CD8-positive, alpha-beta memory T cell (primary cell): Measurements from ENCODE around the gene DSCAM. TPM values are rescaled to one million over a fixed set of nuclear protein-coding genes. Genes with fewer than 3 reads are reported as not detected.

Experiments used
- CTCF ChIA-PET: fragments of 350-600 bp; sonication (Branson Sonifier 250); formaldehyde crosslinking; loops from one replicate; lab custom pipeline; 2021; ENCODE audit warnings: antibody characterized with exemption; lab: Charles Lee
- POLR2A ChIA-PET: fragments of 350-600 bp; sonication (Branson Sonifier 250); formaldehyde crosslinking; loops from one replicate; lab custom pipeline; 2021; ENCODE audit warnings: antibody characterized with exemption; lab: Charles Lee
- DNase-seq, 5 donors: peaks; one replicate each; pipeline versions ENCODE4 v3.0.0 to v3.0.0-alpha.2; 2020 to 2022; ENCODE audit warnings: mixed read lengths in 1 of 5
- H3K27ac ChIP-seq: one replicate; pipeline ENCODE4 v1.7.0; 2013; ENCODE audit warnings: low read depth, mild to moderate bottlenecking, low read length, moderate library complexity
- H3K27me3 ChIP-seq: 2 replicates; pipeline ENCODE4 v1.7.0; 2013; ENCODE audit warnings: low read length, mild to moderate bottlenecking; ENCODE audit not compliant: insufficient read depth, poor library complexity, severe bottlenecking
- H3K36me3 ChIP-seq: 2 replicates; pipeline ENCODE4 v1.7.0; 2013; ENCODE audit warnings: mild to moderate bottlenecking, low read length, moderate library complexity; ENCODE audit not compliant: insufficient read depth
- H3K4me1 ChIP-seq: 2 replicates; pipeline ENCODE4 v1.7.0; 2013; ENCODE audit warnings: mild to moderate bottlenecking, low read length, moderate library complexity; ENCODE audit not compliant: insufficient read depth
- H3K4me3 ChIP-seq: 2 replicates; pipeline ENCODE4 v1.7.0; 2013; ENCODE audit warnings: mild to moderate bottlenecking, low read length
- H3K9me3 ChIP-seq: 2 replicates; pipeline ENCODE4 v1.7.0; 2013; ENCODE audit warnings: mild to moderate bottlenecking, low read length
- H3K27ac Mint-ChIP-seq, 8 donors: one replicate each; pipeline ENCODE4 v1.8.0; 2020 to 2021; ENCODE audit warnings: mixed read lengths in 8 of 8, mild to moderate bottlenecking in 6 of 8, inconsistent platforms in 3 of 8, moderate library complexity in 3 of 8
- H3K27me3 Mint-ChIP-seq, 2 donors: one replicate each; pipeline ENCODE4 v1.8.0; 2020 to 2021; ENCODE audit warnings: mixed read lengths in 2 of 2, mild to moderate bottlenecking in 1 of 2, moderate library complexity in 1 of 2
- H3K36me3 Mint-ChIP-seq, 3 donors: one replicate each; pipeline ENCODE4 v1.8.0; 2020 to 2021; ENCODE audit warnings: mixed read lengths in 3 of 3, inconsistent platforms in 1 of 3, mild to moderate bottlenecking in 1 of 3
- H3K4me1 Mint-ChIP-seq, 3 donors: one replicate each; pipeline ENCODE4 v1.8.0; 2020 to 2021; ENCODE audit warnings: mixed read lengths in 3 of 3, inconsistent platforms in 1 of 3, mild to moderate bottlenecking in 1 of 3
- H3K4me3 Mint-ChIP-seq, 7 donors: one replicate each; pipeline ENCODE4 v1.8.0; 2020 to 2021; ENCODE audit warnings: mixed read lengths in 7 of 7, mild to moderate bottlenecking in 6 of 7, moderate library complexity in 4 of 7, inconsistent platforms in 2 of 7
- H3K9me3 Mint-ChIP-seq, 5 donors: one replicate each; pipeline ENCODE4 v1.8.0; 2020 to 2022; ENCODE audit warnings: mixed read lengths in 5 of 5, mild to moderate bottlenecking in 3 of 5, moderate library complexity in 2 of 5, inconsistent platforms in 1 of 5
- polyA plus RNA-seq: library from polyadenylated mRNA; unstranded; fragments of 300-500 nt; fragmentation: Illumina TruSeq; gene quantifications from one replicate; pipeline ENCODE4 v1.2.3, GENCODE V29; 2021
- total RNA-seq, 2 experiments: library from RNA; stranded (reverse); gene quantifications; one replicate each; pipeline ENCODE4 v1.2.3, GENCODE V29; 2021

DSCAM gene
- total and polyA plus RNA-seq, 3 experiments from 2014 or later: not detected

GRCh38 chr21:40606341-40606740 lies 240.6 kb downstream of the DSCAM start:
- POLR2A ChIA-PET: no interaction called here
- Mint-ChIP-seq H3K4me1 (no peaks in the 10 kb centered on the region), H3K27me3 (no peaks in the 10 kb centered on the region), H3K4me3 (no peak overlapping the region), H3K36me3 (peaks cover 0 to 2% (median 0%) of the 10 kb centered on the region in 3 donors), H3K27ac (no peak overlapping the region), H3K9me3 (peaks cover 3 to 23% (median 5%) of the 10 kb centered on the region in 5 donors)
- no peaks in the 10 kb centered on the region for H3K9me3 ChIP-seq
- no peak overlapping the region for H3K4me3 ChIP-seq
- CTCF ChIA-PET: no interaction called here
- no peak for DNase-seq
- H3K27ac ChIP-seq: no peak overlapping the region
- no peaks in the 10 kb centered on the region for H3K27me3 ChIP-seq
- no peaks in the 10 kb centered on the region for H3K36me3 ChIP-seq
- H3K4me1 ChIP-seq: no peaks in the 10 kb centered on the region

GRCh38 chr21:40605094-40605493 lies 241.9 kb downstream of the DSCAM start:
- peaks cover 0 to 2% (median 0%) of the 10 kb centered on the region in 3 donors for H3K36me3 Mint-ChIP-seq
- no peaks in the 10 kb centered on the region for H3K4me1 ChIP-seq
- ChIA-PET POLR2A (no interaction called here), CTCF (no interaction called here)
- no peak overlapping the region for H3K27ac Mint-ChIP-seq
- no peaks in the 10 kb centered on the region for H3K36me3 ChIP-seq
- no peaks in the 10 kb centered on the region for H3K27me3 Mint-ChIP-seq
- H3K9me3 ChIP-seq: no peaks in the 10 kb centered on the region
- no peak overlapping the region for H3K4me3 Mint-ChIP-seq
- H3K4me3 ChIP-seq: no peak overlapping the region
- no peak overlapping the region for H3K27ac ChIP-seq
- H3K4me1 Mint-ChIP-seq: no peaks in the 10 kb centered on the region
- H3K9me3 Mint-ChIP-seq: peaks cover 3 to 22% (median 12%) of the 10 kb centered on the region in 5 donors
- no peaks in the 10 kb centered on the region for H3K27me3 ChIP-seq
- no peak for DNase-seq

GRCh38 chr21:40603774-40604173 lies 243.2 kb downstream of the DSCAM start:
- Mint-ChIP-seq H3K27ac (no peak overlapping the region), H3K9me3 (peaks cover 0 to 19% (median 12%) of the 10 kb centered on the region in 5 donors), H3K4me1 (no peaks in the 10 kb centered on the region), H3K27me3 (no peaks in the 10 kb centered on the region), H3K36me3 (peaks cover 0 to 2% (median 0%) of the 10 kb centered on the region in 3 donors), H3K4me3 (no peak overlapping the region)
- no peaks in the 10 kb centered on the region for H3K27me3 ChIP-seq
- H3K27ac ChIP-seq: no peak overlapping the region
- ChIA-PET CTCF (no interaction called here), POLR2A (no interaction called here)
- H3K4me1 ChIP-seq: no peaks in the 10 kb centered on the region
- DNase-seq: no peak
- H3K4me3 ChIP-seq: no peak overlapping the region
- no peaks in the 10 kb centered on the region for H3K36me3 ChIP-seq
- H3K9me3 ChIP-seq: no peaks in the 10 kb centered on the region

- no peak overlapping the region for H3K27ac ChIP-seq
- no peaks in the 10 kb centered on the region for H3K4me1 Mint-ChIP-seq
- H3K4me1 ChIP-seq: no peaks in the 10 kb centered on the region
- ChIA-PET POLR2A (no interaction called here), CTCF (no interaction called here)
- H3K4me3 Mint-ChIP-seq: no peak overlapping the region
- no peak overlapping the region for H3K4me3 ChIP-seq
- H3K36me3 ChIP-seq: no peaks in the 10 kb centered on the region
- H3K36me3 Mint-ChIP-seq: no peaks in the 10 kb centered on the region
- no peak for DNase-seq
- H3K27ac Mint-ChIP-seq: no peak overlapping the region
- no peaks in the 10 kb centered on the region for H3K27me3 Mint-ChIP-seq
- peaks cover 0 to 17% (median 12%) of the 10 kb centered on the region in 5 donors for H3K9me3 Mint-ChIP-seq
- no peaks in the 10 kb centered on the region for H3K9me3 ChIP-seq
- H3K27me3 ChIP-seq: no peaks in the 10 kb centered on the region
Observed at GRCh38 chr21:40602080-40602479, 244.9 kb downstream of the DSCAM start.

GRCh38 chr21:40595806-40596205 lies 251.2 kb downstream of the DSCAM start:
- no peak overlapping the region for H3K4me3 ChIP-seq
- no peaks in the 10 kb centered on the region for H3K9me3 ChIP-seq
- ChIA-PET POLR2A (no interaction called here), CTCF (no interaction called here)
- no peaks in the 10 kb centered on the region for H3K36me3 ChIP-seq
- no peaks in the 10 kb centered on the region for H3K4me1 Mint-ChIP-seq
- no peaks in the 10 kb centered on the region for H3K27me3 ChIP-seq
- no peaks in the 10 kb centered on the region for H3K4me1 ChIP-seq
- H3K9me3 Mint-ChIP-seq: peaks cover 2 to 9% (median 5%) of the 10 kb centered on the region in 5 donors
- H3K27me3 Mint-ChIP-seq: no peaks in the 10 kb centered on the region
- H3K4me3 Mint-ChIP-seq: no peak overlapping the region
- no peak overlapping the region for H3K27ac ChIP-seq
- no peak overlapping the region for H3K27ac Mint-ChIP-seq
- DNase-seq: no peak
- no peaks in the 10 kb centered on the region for H3K36me3 Mint-ChIP-seq

- POLR2A ChIA-PET: no interaction called here
- peaks cover 0 to 11% (median 8%) of the 10 kb centered on the region in 5 donors for H3K9me3 Mint-ChIP-seq
- H3K4me3 Mint-ChIP-seq: no peak overlapping the region
- no peaks in the 10 kb centered on the region for H3K36me3 Mint-ChIP-seq
- Histone ChIP-seq H3K36me3 (no peaks in the 10 kb centered on the region), H3K4me3 (no peak overlapping the region), H3K27me3 (no peaks in the 10 kb centered on the region), H3K4me1 (no peaks in the 10 kb centered on the region), H3K27ac (no peak overlapping the region), H3K9me3 (no peaks in the 10 kb centered on the region)
- H3K4me1 Mint-ChIP-seq: no peaks in the 10 kb centered on the region
- CTCF ChIA-PET: no interaction called here
- no peaks in the 10 kb centered on the region for H3K27me3 Mint-ChIP-seq
- H3K27ac Mint-ChIP-seq: no peak overlapping the region
- DNase-seq: no peak
Observed at GRCh38 chr21:40587736-40588346, 259.1 kb downstream of the DSCAM start.

GRCh38 chr21:40586575-40586974 lies 260.4 kb downstream of the DSCAM start:
- Mint-ChIP-seq H3K27ac (no peak overlapping the region), H3K36me3 (no peaks in the 10 kb centered on the region), H3K9me3 (peaks cover 0 to 12% (median 8%) of the 10 kb centered on the region in 5 donors)

GRCh38 chr21:40577285-40578043 lies 269.5 kb downstream of the DSCAM start:
- H3K9me3 ChIP-seq: no peaks in the 10 kb centered on the region
- CTCF ChIA-PET: no interaction called here
- no peak overlapping the region for H3K27ac ChIP-seq
- Mint-ChIP-seq H3K4me3 (no peak overlapping the region), H3K4me1 (no peaks in the 10 kb centered on the region), H3K9me3 (peaks cover 4 to 10% (median 8%) of the 10 kb centered on the region in 5 donors), H3K27ac (no peak overlapping the region), H3K36me3 (no peaks in the 10 kb centered on the region), H3K27me3 (no peaks in the 10 kb centered on the region)
- H3K4me3 ChIP-seq: no peak overlapping the region
- H3K4me1 ChIP-seq: no peaks in the 10 kb centered on the region
- H3K27me3 ChIP-seq: no peaks in the 10 kb centered on the region
- POLR2A ChIA-PET: no interaction called here
- H3K36me3 ChIP-seq: no peaks in the 10 kb centered on the region
- no peak for DNase-seq

More at GRCh38 chr21:40586575-40586974, 260.4 kb downstream of the DSCAM start:
- no peaks in the 10 kb centered on the region for H3K4me1 ChIP-seq
- Mint-ChIP-seq H3K4me1 (no peaks in the 10 kb centered on the region), H3K4me3 (no peak overlapping the region), H3K27me3 (no peaks in the 10 kb centered on the region)
- H3K9me3 ChIP-seq: no peaks in the 10 kb centered on the region
- no peak overlapping the region for H3K27ac ChIP-seq
- no peak for DNase-seq
- H3K4me3 ChIP-seq: no peak overlapping the region
- ChIA-PET POLR2A (no interaction called here), CTCF (no interaction called here)
- H3K36me3 ChIP-seq: no peaks in the 10 kb centered on the region
- H3K27me3 ChIP-seq: no peaks in the 10 kb centered on the region
